ENCODE measurements around the gene GRM7.

DNA sequence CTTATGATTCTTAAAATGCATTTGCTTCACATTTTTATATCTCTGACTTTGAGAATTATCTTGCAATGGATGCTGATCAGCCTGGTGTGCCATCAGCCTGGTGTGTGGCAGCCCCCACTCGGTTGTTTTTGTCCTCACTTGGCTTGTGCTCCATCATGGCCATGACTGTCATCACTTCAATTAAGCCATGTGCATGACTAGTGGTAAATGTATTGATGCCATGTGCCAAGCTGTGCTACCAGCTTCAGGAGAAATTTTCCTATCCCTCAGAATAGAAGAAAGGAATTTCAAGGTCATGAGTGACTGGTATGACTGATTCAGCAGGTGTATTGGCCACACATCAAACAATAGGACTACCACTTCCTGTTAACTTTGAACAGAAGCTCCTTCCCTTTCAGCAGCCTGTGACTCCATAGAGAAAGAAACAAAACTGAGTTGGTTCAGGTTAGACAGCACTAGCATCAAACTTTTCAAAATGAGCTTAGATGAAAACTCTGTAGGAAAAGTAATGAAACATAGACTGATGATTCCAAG is 251.7 kb downstream of the GRM7 start:
- TF ChIP-seq, protein P1, sequence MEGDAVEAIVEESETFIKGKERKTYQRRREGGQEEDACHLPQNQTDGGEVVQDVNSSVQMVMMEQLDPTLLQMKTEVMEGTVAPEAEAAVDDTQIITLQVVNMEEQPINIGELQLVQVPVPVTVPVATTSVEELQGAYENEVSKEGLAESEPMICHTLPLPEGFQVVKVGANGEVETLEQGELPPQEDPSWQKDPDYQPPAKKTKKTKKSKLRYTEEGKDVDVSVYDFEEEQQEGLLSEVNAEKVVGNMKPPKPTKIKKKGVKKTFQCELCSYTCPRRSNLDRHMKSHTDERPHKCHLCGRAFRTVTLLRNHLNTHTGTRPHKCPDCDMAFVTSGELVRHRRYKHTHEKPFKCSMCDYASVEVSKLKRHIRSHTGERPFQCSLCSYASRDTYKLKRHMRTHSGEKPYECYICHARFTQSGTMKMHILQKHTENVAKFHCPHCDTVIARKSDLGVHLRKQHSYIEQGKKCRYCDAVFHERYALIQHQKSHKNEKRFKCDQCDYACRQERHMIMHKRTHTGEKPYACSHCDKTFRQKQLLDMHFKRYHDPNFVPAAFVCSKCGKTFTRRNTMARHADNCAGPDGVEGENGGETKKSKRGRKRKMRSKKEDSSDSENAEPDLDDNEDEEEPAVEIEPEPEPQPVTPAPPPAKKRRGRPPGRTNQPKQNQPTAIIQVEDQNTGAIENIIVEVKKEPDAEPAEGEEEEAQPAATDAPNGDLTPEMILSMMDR (IDR thresholded peaks at IDR 0.05) = no peak
- TF ChIP-seq POLR2A (IDR thresholded peaks at IDR 0.05) = no peak

All from body of pancreas (tissue), 4 donors.